Measurements from ENCODE around the gene TK2.
A peak's percentile ranks its signal among the peaks of the same experiment; 100 is the strongest.

The TK2 gene

GRCh38 chr16:66561381-66562080 is 11.6 kb upstream of the TK2 start:
- CTCF ChIA-PET: no interaction called here
- POLR2A ChIA-PET: no interaction called here
- TF ChIP-seq CTCF (IDR thresholded peaks at IDR 0.05; ENCODE audit: insufficient read depth, low read length, missing control alignments): no peak
- H3K4me3 ChIP-seq (ENCODE audit: low read depth, low read length): no peak overlapping the region
- no peak for DNase-seq (ENCODE audit: low read depth, low spot score)

DNA sequence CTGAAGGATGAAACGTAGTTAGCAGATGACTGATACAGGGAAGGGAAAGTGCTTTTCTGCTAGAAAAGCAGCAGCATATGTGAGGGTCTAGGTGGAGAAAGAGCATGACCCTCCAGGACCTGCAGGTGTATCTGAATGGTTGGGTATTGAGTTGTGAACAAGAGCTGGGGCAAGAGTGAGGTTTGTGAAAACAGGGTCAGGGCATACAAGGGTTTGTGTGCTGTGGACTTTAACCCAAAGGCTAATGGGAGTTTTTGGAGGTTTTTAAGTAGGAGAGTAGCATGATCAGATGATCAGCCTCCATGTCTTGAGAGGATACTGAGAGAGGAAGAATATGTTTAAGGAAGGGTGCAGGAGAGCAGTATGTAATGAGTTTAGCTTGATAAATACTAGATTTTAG is 10.2 kb upstream of the TK2 start:
- DNase-seq (ENCODE audit: low read depth, low spot score): no peak
- ChIA-PET CTCF (interaction anchor here (0.6 to 1.4 kb wide), 4 partner anchors 11 to 154 kb away, joined by 3 to 6 read pairs (median 3); no protein-coding TSS in a partner anchor), POLR2A (interaction anchor here (0.7 kb wide), 1 partner anchor 44 kb away, joined by 3 read pairs; no protein-coding TSS in a partner anchor)
- H3K4me3 ChIP-seq (ENCODE audit: low read depth, low read length): no peak overlapping the region
- TF ChIP-seq CTCF (IDR thresholded peaks at IDR 0.05; ENCODE audit: insufficient read depth, low read length, missing control alignments): no peak

- POLR2A ChIA-PET: no interaction called here
- no peak for DNase-seq (ENCODE audit: low read depth, low spot score)
- no peak overlapping the region for H3K4me3 ChIP-seq (ENCODE audit: low read depth, low read length)
- CTCF ChIA-PET: interaction anchor here (0.6 to 2.3 kb wide), 5 partner anchors 9 to 276 kb away, joined by 3 to 10 read pairs (median 4); partner anchors contain the start of gene NAE1
- TF ChIP-seq CTCF (IDR thresholded peaks at IDR 0.05; ENCODE audit: insufficient read depth, low read length, missing control alignments): no peak
These were observed 4.6 kb upstream of the TK2 start for GRCh38 chr16:66554495-66554894.

DNA sequence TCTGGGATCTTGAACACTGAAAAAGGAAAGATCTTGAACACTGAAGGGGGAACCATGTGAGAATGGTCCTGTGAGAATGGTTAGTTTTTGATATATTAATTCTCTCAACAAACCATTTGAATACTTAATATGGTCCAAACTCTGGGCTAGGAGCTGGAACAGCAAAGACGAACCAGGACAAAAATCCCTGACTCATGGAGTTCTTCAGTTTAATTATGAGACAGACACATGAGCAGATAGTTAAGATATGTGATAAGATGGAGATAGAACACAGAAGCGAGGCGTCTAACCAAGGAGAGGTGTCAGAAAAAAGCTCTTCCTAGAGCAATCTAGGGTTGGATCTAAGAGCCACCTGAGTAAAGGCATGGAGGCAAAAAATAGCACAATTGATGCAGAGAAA is 4.1 kb upstream of the TK2 start:
- no peak for DNase-seq (ENCODE audit: low read depth, low spot score)
- CTCF ChIA-PET: interaction anchor here (0.6 to 2.3 kb wide), 6 partner anchors 9 to 277 kb away, joined by 3 to 10 read pairs (median 4); partner anchors contain the start of gene NAE1
- no peak overlapping the region for H3K4me3 ChIP-seq (ENCODE audit: low read depth, low read length)
- no peak for TF ChIP-seq CTCF (IDR thresholded peaks at IDR 0.05; ENCODE audit: insufficient read depth, low read length, missing control alignments)
- POLR2A ChIA-PET: interaction anchor here (0.6 kb wide), 1 partner anchor 197 kb away, joined by 3 read pairs; the partner anchor contains the start of gene DYNC1LI2

- peak overlapping the region; percentile 76 for H3K4me3 ChIP-seq (ENCODE audit: low read depth, low read length)
- no peak for DNase-seq (ENCODE audit: low read depth, low spot score)
- POLR2A ChIA-PET: interaction anchor here (1.4 to 1.7 kb wide), 2 partner anchors 10 to 12 kb away, joined by 3 to 9 read pairs; no protein-coding TSS in a partner anchor
- CTCF ChIA-PET: interaction anchor here (0.8 to 2.3 kb wide), 3 partner anchors 55 to 208 kb away, joined by 3 to 9 read pairs (median 7); no protein-coding TSS in a partner anchor
- no peak for TF ChIP-seq CTCF (IDR thresholded peaks at IDR 0.05; ENCODE audit: insufficient read depth, low read length, missing control alignments)
These were observed 3.3 kb upstream of the TK2 start for GRCh38 chr16:66553223-66553622.

Data from AG04449 (cell line).